ENCODE measurements around the gene GRID1. TPM values are rescaled to one million over a fixed set of nuclear protein-coding genes. Genes with fewer than 3 reads are reported as not detected.

Gene GRID1
- total and polyA plus RNA-seq, 9 of the 15 experiments (the other 6 are each of a cell fraction or from before 2014, with no cell fraction given): 0.01 to 7.2 (median 1.2) TPM

GRCh38 chr10:86123304-86123703 is 243.3 kb downstream of the GRID1 start (continued):
- no peak for TF ChIP-seq ZNF197 (CRISPR knock-in tag; IDR thresholded peaks at IDR 0.05; ENCODE audit: low read depth)
- no peak for TF ChIP-seq PHF8 (IDR thresholded peaks at IDR 0.05; ENCODE audit: borderline replicate concordance, low read length)

- FAIRE-seq: no peak
- H3K36me3 ChIP-seq (ENCODE audit: control insufficient read depth, insufficient read depth, low read length): no peaks in the 10 kb centered on the region
- no peaks in the 10 kb centered on the region for H3K9me1 ChIP-seq (ENCODE audit: control insufficient read depth, insufficient read depth, low read length)
- peaks cover 0 to 4% of the 10 kb centered on the region in 2 experiments; a peak in 1 of 5 replicates for H3K27me3 ChIP-seq (ENCODE audit: control insufficient read depth in 2 of 2, insufficient read depth in 2 of 2, low read length in 2 of 2)
- no peak for DNase-seq (ENCODE audit: extremely low read depth in 1 of 4, low spot score in 3 of 4)
- POLR2A ChIA-PET: no interaction called here
- H3K79me2 ChIP-seq (ENCODE audit: control insufficient read depth, insufficient read depth, low read length): no peaks in the 10 kb centered on the region
- 0% methylated on average over 1 of the region's 2 CpGs for WGBS (ENCODE audit: insufficient coverage, low coverage, missing lambda C conversion rate)
- no TSS peak for BruUV-seq (replicated peaks)
- intact Hi-C loops (cut with micrococcal nuclease) (no loop called here), in situ Hi-C loops (cut with MboI) (no loop called here)
- no peak overlapping the region for H3K9ac ChIP-seq (ENCODE audit: insufficient read depth in 1 of 2, low read depth in 2 of 2, low read length in 2 of 2)
- H3K9me3 ChIP-seq (replicated peaks; ENCODE audit: control insufficient read depth, insufficient read depth, low read depth, low read length): no peaks in the 10 kb centered on the region
- ATAC-seq: no peak
- no peak overlapping the region for H3K4me3 ChIP-seq
- H3K4me1 ChIP-seq (replicated peaks in 1 of 2; ENCODE audit: control insufficient read depth in 2 of 2, insufficient read depth in 2 of 2, low read length in 2 of 2): no peaks in the 10 kb centered on the region
- CTCF ChIA-PET (ENCODE audit: low intra/inter-chr PET ratio): no interaction called here
- H2AFZ ChIP-seq (ENCODE audit: low read depth, low read length): no peak overlapping the region
- H3K4me2 ChIP-seq (ENCODE audit: insufficient read depth, low read length): no peak overlapping the region
- H3K27ac ChIP-seq (ENCODE audit: extremely low read depth, low read depth, low read length): no peak overlapping the region
- no peaks in the 10 kb centered on the region for H4K20me1 ChIP-seq (replicated peaks; ENCODE audit: control insufficient read depth, insufficient read depth, low read length)
- no peak for TF ChIP-seq NFE2 (IDR thresholded peaks at IDR 0.05; ENCODE audit: low read depth)
- TF ChIP-seq ZFP1 (CRISPR knock-in tag; IDR thresholded peaks at IDR 0.05): no peak
- TF ChIP-seq ARHGAP35 (IDR thresholded peaks at IDR 0.05; ENCODE audit: partially characterized antibody): no peak
- no peak for TF ChIP-seq U2AF1 (optimal IDR thresholded peaks at IDR 0.05; ENCODE audit: low read depth, low read length)
- no peak for TF ChIP-seq ZHX1 (conservative IDR thresholded peaks at IDR 0.05; ENCODE audit: low read length)
- no peak for TF ChIP-seq SIN3A (IDR thresholded peaks at IDR 0.05; ENCODE audit: borderline replicate concordance in 2 of 2, control insufficient read depth in 1 of 2, low read depth in 2 of 2, low read length in 2 of 2)
- TF ChIP-seq, protein P1, sequence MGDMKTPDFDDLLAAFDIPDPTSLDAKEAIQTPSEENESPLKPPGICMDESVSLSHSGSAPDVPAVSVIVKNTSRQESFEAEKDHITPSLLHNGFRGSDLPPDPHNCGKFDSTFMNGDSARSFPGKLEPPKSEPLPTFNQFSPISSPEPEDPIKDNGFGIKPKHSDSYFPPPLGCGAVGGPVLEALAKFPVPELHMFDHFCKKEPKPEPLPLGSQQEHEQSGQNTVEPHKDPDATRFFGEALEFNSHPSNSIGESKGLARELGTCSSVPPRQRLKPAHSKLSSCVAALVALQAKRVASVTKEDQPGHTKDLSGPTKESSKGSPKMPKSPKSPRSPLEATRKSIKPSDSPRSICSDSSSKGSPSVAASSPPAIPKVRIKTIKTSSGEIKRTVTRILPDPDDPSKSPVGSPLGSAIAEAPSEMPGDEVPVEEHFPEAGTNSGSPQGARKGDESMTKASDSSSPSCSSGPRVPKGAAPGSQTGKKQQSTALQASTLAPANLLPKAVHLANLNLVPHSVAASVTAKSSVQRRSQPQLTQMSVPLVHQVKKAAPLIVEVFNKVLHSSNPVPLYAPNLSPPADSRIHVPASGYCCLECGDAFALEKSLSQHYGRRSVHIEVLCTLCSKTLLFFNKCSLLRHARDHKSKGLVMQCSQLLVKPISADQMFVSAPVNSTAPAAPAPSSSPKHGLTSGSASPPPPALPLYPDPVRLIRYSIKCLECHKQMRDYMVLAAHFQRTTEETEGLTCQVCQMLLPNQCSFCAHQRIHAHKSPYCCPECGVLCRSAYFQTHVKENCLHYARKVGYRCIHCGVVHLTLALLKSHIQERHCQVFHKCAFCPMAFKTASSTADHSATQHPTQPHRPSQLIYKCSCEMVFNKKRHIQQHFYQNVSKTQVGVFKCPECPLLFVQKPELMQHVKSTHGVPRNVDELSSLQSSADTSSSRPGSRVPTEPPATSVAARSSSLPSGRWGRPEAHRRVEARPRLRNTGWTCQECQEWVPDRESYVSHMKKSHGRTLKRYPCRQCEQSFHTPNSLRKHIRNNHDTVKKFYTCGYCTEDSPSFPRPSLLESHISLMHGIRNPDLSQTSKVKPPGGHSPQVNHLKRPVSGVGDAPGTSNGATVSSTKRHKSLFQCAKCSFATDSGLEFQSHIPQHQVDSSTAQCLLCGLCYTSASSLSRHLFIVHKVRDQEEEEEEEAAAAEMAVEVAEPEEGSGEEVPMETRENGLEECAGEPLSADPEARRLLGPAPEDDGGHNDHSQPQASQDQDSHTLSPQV (IDR thresholded peaks at IDR 0.05): no peak
- TF ChIP-seq ZNF57 (CRISPR knock-in tag; IDR thresholded peaks at IDR 0.05): no peak
- no peak for TF ChIP-seq RBM34 (IDR thresholded peaks at IDR 0.05; ENCODE audit: borderline replicate concordance, insufficient read depth, low read length)
- TF ChIP-seq E2F6 (IDR thresholded peaks at IDR 0.05; ENCODE audit: borderline replicate concordance in 1 of 2, extremely low read depth in 1 of 2, insufficient read depth in 1 of 2, insufficient read length in 1 of 2, low read depth in 1 of 2, low read length in 1 of 2, poor library complexity in 1 of 2, severe bottlenecking in 1 of 2): no peak
- TF ChIP-seq ZNF354B (CRISPR knock-in tag; IDR thresholded peaks at IDR 0.05): no peak
Measured at GRCh38 chr10:86122646-86123045, 243.9 kb downstream of the GRID1 start.
